LNCAP (cell line): ENCODE data around the gene SMG5.

ENCODE experiments used
- TF ChIP-seq, protein P1 (sequence below): fragments of 450-650 bp; IDR thresholded peaks from 2 replicates; pipeline ENCODE4 v1.5.1; 2017; ENCODE audit warnings: mild to moderate bottlenecking

Gene SMG5

DNA sequence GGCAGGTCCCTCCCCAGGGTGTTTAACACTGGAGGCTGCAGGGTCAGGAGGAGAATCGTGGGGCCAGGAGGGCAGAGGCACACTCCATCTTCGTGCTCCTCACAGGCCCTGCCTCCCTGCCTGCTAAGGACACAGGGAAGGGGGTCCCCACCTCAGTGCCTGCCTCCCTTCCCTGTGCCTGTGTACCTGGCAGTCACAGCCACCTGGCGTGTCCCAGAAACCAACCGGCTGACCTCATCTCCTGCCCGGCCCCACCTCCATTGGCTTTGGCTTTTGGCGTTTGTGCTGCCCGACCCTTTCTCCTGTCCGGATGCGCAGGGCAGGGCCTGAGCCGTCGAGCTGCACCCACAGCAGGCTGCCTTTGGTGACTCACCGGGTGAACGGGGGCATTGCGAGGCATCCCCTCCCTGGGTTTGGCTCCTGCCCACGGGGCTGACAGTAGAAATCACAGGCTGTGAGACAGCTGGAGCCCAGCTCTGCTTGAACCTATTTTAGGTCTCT, 41.3 kb downstream of the SMG5 start:
- TF ChIP-seq, protein P1, sequence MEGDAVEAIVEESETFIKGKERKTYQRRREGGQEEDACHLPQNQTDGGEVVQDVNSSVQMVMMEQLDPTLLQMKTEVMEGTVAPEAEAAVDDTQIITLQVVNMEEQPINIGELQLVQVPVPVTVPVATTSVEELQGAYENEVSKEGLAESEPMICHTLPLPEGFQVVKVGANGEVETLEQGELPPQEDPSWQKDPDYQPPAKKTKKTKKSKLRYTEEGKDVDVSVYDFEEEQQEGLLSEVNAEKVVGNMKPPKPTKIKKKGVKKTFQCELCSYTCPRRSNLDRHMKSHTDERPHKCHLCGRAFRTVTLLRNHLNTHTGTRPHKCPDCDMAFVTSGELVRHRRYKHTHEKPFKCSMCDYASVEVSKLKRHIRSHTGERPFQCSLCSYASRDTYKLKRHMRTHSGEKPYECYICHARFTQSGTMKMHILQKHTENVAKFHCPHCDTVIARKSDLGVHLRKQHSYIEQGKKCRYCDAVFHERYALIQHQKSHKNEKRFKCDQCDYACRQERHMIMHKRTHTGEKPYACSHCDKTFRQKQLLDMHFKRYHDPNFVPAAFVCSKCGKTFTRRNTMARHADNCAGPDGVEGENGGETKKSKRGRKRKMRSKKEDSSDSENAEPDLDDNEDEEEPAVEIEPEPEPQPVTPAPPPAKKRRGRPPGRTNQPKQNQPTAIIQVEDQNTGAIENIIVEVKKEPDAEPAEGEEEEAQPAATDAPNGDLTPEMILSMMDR, result no peak

DNA sequence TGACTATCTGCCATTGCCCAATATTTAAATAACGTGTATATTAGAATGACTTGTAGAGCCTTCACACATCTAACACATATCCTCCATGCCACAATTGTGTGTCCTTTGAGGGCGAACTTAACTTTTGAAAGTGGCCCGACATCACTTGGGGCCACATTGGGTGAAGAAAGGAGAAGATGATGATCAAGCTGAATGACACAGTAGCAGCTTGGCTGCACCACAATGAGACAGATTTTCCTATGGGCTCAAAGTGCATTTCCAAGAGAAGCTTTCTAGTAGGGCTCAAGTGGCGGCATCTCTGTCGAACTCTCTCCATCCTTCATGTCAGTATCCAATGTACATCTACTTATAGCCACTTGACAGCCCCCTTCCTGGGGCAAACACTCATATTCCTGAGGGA, 44.4 kb downstream of the SMG5 start:
- TF ChIP-seq, protein P1, result no peak

DNA sequence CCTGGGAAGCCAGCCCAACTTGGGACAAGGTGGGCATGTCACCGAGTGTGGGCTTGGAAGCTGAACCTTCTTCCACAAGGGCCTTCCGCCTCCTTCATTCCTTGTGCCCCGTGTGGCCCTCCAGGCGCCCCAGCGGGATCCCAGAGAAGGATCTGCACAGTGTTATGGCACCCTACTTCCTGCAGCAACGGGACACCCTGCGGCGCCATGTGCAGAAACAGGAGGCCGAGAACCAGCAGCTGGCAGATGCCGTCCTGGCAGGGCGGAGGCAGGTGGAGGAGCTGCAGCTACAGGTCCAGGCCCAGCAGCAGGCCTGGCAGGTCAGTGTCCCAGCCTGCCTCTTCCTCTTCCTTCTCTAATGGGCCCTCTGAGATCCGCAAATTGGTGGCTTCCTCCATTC, 46.5 kb downstream of the SMG5 start:
- TF ChIP-seq, protein P1, result no peak

DNA sequence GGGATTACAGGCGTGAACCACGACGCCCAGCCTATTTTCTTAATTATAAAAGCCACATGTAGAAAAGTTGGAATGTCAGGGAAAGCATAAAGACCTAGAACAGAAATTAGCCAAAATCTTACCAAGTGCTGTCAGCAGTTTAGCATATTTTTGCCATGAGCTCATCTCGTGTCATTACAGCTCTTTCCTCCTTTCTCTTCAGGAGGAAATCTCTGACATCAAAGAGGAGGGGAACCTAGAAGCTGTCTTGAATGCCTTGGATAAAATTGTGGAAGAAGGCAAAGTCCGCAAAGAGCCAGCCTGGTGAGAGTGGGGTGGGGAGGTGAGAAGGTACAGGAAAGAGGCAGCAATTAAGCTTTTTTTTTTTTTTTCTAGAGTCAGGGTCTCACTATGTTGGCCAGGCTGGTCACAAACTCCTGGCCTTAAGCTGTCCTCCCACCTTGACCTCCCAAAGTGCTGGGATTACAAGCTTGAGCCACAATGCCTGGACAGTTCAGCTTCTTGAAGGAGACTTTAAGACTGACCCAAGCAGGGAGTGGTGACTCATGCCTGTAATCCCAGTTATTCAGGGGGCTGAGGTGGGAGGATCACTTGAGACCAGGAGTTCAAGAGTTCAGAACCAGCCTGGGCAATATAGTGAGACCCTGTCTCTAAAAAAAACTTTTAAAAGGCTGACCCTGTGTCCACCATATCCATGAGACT, 49.0 kb downstream of the SMG5 start:
- TF ChIP-seq, protein P1, result no peak

DNA sequence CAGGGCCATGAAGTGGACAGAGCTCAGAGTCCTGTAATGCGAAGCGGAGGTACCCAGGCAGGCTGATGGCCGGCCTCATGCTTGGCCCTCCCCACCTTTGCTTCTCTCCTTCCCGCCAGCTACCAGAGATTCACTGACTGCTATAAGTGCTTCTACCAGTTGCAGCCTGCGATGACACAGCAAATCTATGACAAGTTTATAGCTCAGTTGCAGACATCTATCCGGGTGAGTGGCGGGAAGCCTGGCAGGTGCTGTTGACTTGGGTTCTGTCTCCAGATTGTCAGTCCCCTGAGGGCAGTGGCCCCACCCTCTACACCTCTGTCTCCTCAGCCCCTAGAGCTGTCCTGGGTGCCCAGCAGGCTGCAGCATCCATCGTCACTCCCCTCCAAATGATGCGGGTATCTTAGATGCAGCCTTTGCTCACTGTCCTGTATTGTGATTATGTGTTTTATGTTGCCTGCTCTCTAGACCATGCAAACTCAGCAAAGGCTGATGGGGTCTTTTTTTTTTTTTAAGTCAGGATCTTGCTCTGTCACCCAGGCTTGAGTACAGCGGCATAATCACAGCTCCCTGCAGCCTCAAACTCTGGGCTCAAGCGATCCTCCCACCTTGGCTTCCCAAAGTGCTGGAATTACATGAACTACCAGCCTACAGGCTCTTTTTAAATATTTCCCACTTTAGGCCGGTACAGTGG, 50.3 kb downstream of the SMG5 start:
- TF ChIP-seq, protein P1, result no peak

DNA sequence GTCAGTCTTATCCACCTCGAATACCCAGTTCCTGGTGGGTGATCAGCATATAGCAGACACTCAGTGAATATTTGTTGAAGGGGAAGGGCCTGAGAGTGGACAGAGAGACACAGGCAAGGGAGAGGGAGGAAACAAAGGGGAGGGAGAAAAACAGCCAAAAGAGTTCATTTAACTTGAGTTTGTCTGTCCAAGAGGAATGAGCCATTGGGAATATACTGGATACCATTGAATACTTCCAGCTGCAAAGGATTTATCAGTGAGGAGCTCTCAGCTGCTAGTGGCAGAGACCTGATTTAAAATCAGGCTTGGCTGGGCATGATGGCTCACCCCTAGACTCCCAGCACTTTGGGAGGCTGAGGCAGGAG, 52.2 kb downstream of the SMG5 start:
- TF ChIP-seq, protein P1, result no peak

DNA sequence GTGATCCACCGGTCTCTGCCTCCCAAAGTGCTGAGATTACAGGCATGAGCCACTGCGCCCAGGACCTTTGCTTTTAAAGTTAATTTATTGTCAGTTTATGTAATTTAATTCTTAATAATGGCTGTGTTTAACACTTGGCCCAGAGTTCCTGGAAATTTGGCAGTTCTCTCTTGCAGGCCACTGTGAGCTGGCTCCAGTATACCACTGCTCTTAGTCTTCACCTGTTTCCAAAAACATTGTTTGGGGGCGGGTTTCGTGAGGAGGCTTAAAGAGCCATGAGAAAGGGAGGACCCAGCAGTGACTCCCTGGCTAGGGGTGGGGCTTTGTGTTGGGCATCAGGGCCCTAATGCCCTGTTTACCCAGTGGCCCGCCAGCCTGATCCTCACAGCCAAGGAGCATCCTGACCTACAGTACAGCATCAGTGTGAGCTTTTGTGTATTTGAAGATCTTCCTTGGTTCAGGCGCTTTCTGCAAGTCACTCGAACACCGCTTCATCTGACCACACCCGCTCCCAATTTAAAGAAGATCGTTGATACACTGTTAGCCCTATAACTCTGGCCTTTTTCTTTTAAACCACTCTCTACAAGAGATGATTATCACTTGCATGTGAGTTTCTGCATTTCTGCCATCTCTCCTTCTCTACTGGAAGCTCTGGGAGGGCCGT, 52.7 kb downstream of the SMG5 start:
- TF ChIP-seq, protein P1, result no peak
